Neural progenitor cell (in vitro differentiated cells): Measurements from ENCODE around the gene BARHL2. TPM values are rescaled to one million over a fixed set of nuclear protein-coding genes. Genes with fewer than 3 reads are reported as not detected.

ENCODE experiments used
- DNase-seq: peaks from one replicate; pipeline ENCODE4 v3.0.0-alpha.2; 2016; ENCODE audit warnings: low spot score
- H2AFZ ChIP-seq: fragments of 200-600 bp; sonication (generic); replicated peaks from 2 replicates; pipeline ENCODE4 v1.6.1; 2016; ENCODE audit warnings: antibody characterized with exemption
- H3F3A ChIP-seq: fragments of 200-600 bp; sonication (generic); 2 replicates; pipeline ENCODE4 v1.6.1; 2016; ENCODE audit warnings: antibody characterized with exemption, low read depth
- H3K27ac ChIP-seq: fragments of 200-600 bp; sonication (generic); 2 replicates; pipeline ENCODE4 v1.5.1; 2016; ENCODE audit warnings: mild to moderate bottlenecking
- H3K27me3 ChIP-seq: fragments of 200-600 bp; sonication (generic); 2 replicates; pipeline ENCODE4 v1.6.1; 2016; ENCODE audit warnings: mild to moderate bottlenecking, moderate library complexity
- H3K36me3 ChIP-seq: fragments of 200-600 bp; sonication (generic); 2 replicates; pipeline ENCODE4 v1.5.1; 2016
- H3K4me1 ChIP-seq: fragments of 200-600 bp; sonication (generic); 2 replicates; pipeline ENCODE4 v1.6.1; 2016; ENCODE audit warnings: mixed run types
- H3K4me2 ChIP-seq: fragments of 200-600 bp; sonication (generic); 2 replicates; pipeline ENCODE4 v1.6.1; 2016
- H3K4me3 ChIP-seq: fragments of 200-600 bp; sonication (generic); 2 replicates; pipeline ENCODE4 v1.5.1; 2016
- H3K79me2 ChIP-seq: fragments of 200-600 bp; sonication (generic); 2 replicates; pipeline ENCODE4 v1.6.1; 2016; ENCODE audit warnings: low read depth
- H3K9ac ChIP-seq: fragments of 200-600 bp; sonication (generic); 2 replicates; pipeline ENCODE4 v1.6.1; 2016
- H3K9me3 ChIP-seq: fragments of 200-600 bp; sonication (generic); 2 replicates; pipeline ENCODE4 v1.5.1; 2016; ENCODE audit warnings: low read depth
- H4K20me1 ChIP-seq: fragments of 200-600 bp; sonication (generic); 2 replicates; pipeline ENCODE4 v1.6.1; 2016; ENCODE audit warnings: low read depth
- H3K27ac Mint-ChIP-seq: 3 replicates; pipeline ENCODE4 v1.8.0; 2021; ENCODE audit warnings: mixed read lengths
- H3K27me3 Mint-ChIP-seq: 2 replicates; pipeline ENCODE4 v1.8.0; 2022; ENCODE audit warnings: low read depth, mild to moderate bottlenecking, inconsistent platforms, moderate library complexity, mixed read lengths; ENCODE audit not compliant: insufficient read depth
- H3K36me3 Mint-ChIP-seq: 3 replicates; pipeline ENCODE4 v1.8.0; 2021; ENCODE audit warnings: mixed read lengths
- H3K4me1 Mint-ChIP-seq: 3 replicates; pipeline ENCODE4 v1.8.0; 2021; ENCODE audit warnings: mixed read lengths
- H3K4me3 Mint-ChIP-seq: 3 replicates; pipeline ENCODE4 v1.8.0; 2021; ENCODE audit warnings: mild to moderate bottlenecking, moderate library complexity, mixed read lengths
- H3K9me3 Mint-ChIP-seq: 3 replicates; pipeline ENCODE4 v1.8.0; 2020; ENCODE audit warnings: mixed read lengths
- CTCF ChIP-seq: fragments of 200-600 bp; sonication (generic); IDR thresholded peaks from 2 replicates; pipeline ENCODE4 v1.5.1; 2017; ENCODE audit warnings: antibody characterized with exemption, mild to moderate bottlenecking
- EZH2 ChIP-seq: fragments of 200-600 bp; sonication (generic); IDR thresholded peaks from 2 replicates; pipeline ENCODE4 v1.6.1; 2017; ENCODE audit warnings: antibody characterized with exemption, mild to moderate bottlenecking, moderate library complexity
- EZH2phosphoT487 ChIP-seq: fragments of 200-600 bp; sonication (generic); IDR thresholded peaks from 2 replicates; pipeline ENCODE4 v1.6.1; 2017; ENCODE audit warnings: antibody characterized with exemption
- total RNA-seq: library from RNA; depleted of rRNA; stranded (reverse); fragments of >200 nt; gene quantifications from 2 replicates; pipeline ENCODE4 v1.2.3, GENCODE V29; 2015; ENCODE audit warnings: low replicate concordance

Gene BARHL2
- total RNA-seq, 1 donor from 2014 or later = not detected

GRCh38 chr1:90728502-90729287 lies 11.6 kb upstream of the BARHL2 start:
- H3F3A ChIP-seq = peaks cover 16% of the 10 kb centered on the region
- peaks cover 100% of the 10 kb centered on the region for H3K27me3 ChIP-seq
- H3K27ac ChIP-seq = no peak overlapping the region
- no peaks in the 10 kb centered on the region for H3K9me3 Mint-ChIP-seq
- peaks cover 79% of the 10 kb centered on the region for H4K20me1 ChIP-seq
- peaks cover 40% of the 10 kb centered on the region for H3K4me1 ChIP-seq
- H3K4me2 ChIP-seq = no peak overlapping the region
- peaks cover 56% of the 10 kb centered on the region for H3K4me1 Mint-ChIP-seq
- no peak overlapping the region for H3K27ac Mint-ChIP-seq
- H3K4me3 Mint-ChIP-seq = peak overlapping the region; percentile 80
- no peaks in the 10 kb centered on the region for H3K36me3 ChIP-seq
- H3K4me3 ChIP-seq = no peak overlapping the region
- peaks cover 77% of the 10 kb centered on the region for H3K27me3 Mint-ChIP-seq
- H3K79me2 ChIP-seq = no peaks in the 10 kb centered on the region
- no peaks in the 10 kb centered on the region for H3K36me3 Mint-ChIP-seq
- H3K9me3 ChIP-seq = no peaks in the 10 kb centered on the region
- peak; percentile 19 for DNase-seq
- H3K9ac ChIP-seq = no peak overlapping the region
- no peak for TF ChIP-seq CTCF
- TF ChIP-seq EZH2phosphoT487 = peak; percentile 61
- TF ChIP-seq EZH2 = peak; percentile 38
- no peak overlapping the region for H2AFZ ChIP-seq

GRCh38 chr1:90727917-90728501 lies 10.9 kb upstream of the BARHL2 start:
- no peak overlapping the region for H3K4me2 ChIP-seq
- H4K20me1 ChIP-seq = peaks cover 85% of the 10 kb centered on the region
- H3K4me3 ChIP-seq = no peak overlapping the region
- H2AFZ ChIP-seq = no peak overlapping the region
- H3K9me3 ChIP-seq = no peaks in the 10 kb centered on the region
- Mint-ChIP-seq H3K4me3 (peak overlapping the region; percentile 74), H3K27me3 (peaks cover 77% of the 10 kb centered on the region), H3K9me3 (no peaks in the 10 kb centered on the region), H3K27ac (no peak overlapping the region), H3K4me1 (peaks cover 59% of the 10 kb centered on the region), H3K36me3 (no peaks in the 10 kb centered on the region)
- peaks cover 19% of the 10 kb centered on the region for H3F3A ChIP-seq
- H3K79me2 ChIP-seq = no peaks in the 10 kb centered on the region
- DNase-seq = peak; percentile 16
- H3K27me3 ChIP-seq = peaks cover 100% of the 10 kb centered on the region
- H3K4me1 ChIP-seq = peaks cover 40% of the 10 kb centered on the region
- H3K9ac ChIP-seq = no peak overlapping the region
- no peak overlapping the region for H3K27ac ChIP-seq
- H3K36me3 ChIP-seq = no peaks in the 10 kb centered on the region
- TF ChIP-seq EZH2phosphoT487 (no peak), CTCF (no peak), EZH2 (no peak)

GRCh38 chr1:90726986-90727480 lies 9.9 kb upstream of the BARHL2 start:
- peaks cover 59% of the 10 kb centered on the region for H3K4me1 Mint-ChIP-seq
- peaks cover 79% of the 10 kb centered on the region for H3K27me3 Mint-ChIP-seq
- Histone ChIP-seq H3K4me3 (peak overlapping the region; percentile 40), H3K27me3 (peaks cover 100% of the 10 kb centered on the region), H3K4me2 (peak overlapping the region; percentile 82), H4K20me1 (peaks cover 88% of the 10 kb centered on the region), H3K4me1 (peaks cover 40% of the 10 kb centered on the region), H3K9ac (no peak overlapping the region), H3F3A (peaks cover 26% of the 10 kb centered on the region), H3K79me2 (no peaks in the 10 kb centered on the region), H3K9me3 (no peaks in the 10 kb centered on the region), H2AFZ (no peak overlapping the region), H3K36me3 (no peaks in the 10 kb centered on the region), H3K27ac (no peak overlapping the region)
- TF ChIP-seq EZH2phosphoT487 = peak; percentile 86
- no peak for TF ChIP-seq CTCF
- peak; percentile 81 for TF ChIP-seq EZH2
- no peak overlapping the region for H3K27ac Mint-ChIP-seq
- DNase-seq = peak; percentile 53
- no peaks in the 10 kb centered on the region for H3K9me3 Mint-ChIP-seq
- H3K4me3 Mint-ChIP-seq = peak overlapping the region; percentile 86
- H3K36me3 Mint-ChIP-seq = no peaks in the 10 kb centered on the region
